WTC11 (cell line): ENCODE data around the gene EPB41. TPM values are rescaled to one million over a fixed set of nuclear protein-coding genes. Genes with fewer than 3 reads are reported as not detected.
A peak's percentile ranks its signal among the peaks of the same experiment; 100 is the strongest.

Experiments used
- ATAC-seq: fragments of 200-7000 bp; cut with Tn5 transposase; 2 replicates; pipeline ENCODE4 v1.10.0; 2021; ENCODE audit warnings: mild to moderate bottlenecking, moderate library complexity
- CTCF ChIA-PET: fragments of 300-600 bp; sonication (Branson Sonifier 250); formaldehyde crosslinking; loops from one replicate; lab custom pipeline; 2021; ENCODE audit warnings: antibody characterized with exemption; lab: Charles Lee
- POLR2A ChIA-PET: fragments of 350-600 bp; sonication (Branson Sonifier 250); formaldehyde crosslinking; loops from one replicate; lab custom pipeline; 2021; ENCODE audit warnings: antibody characterized with exemption; lab: Charles Lee
- DNase-seq: peaks from one replicate; pipeline ENCODE4 v3.0.0; 2021; ENCODE audit warnings: low spot score
- H3K27ac Mint-ChIP-seq: 2 replicates; pipeline ENCODE4 v1.8.0; 2021; ENCODE audit warnings: mixed read lengths
- H3K27me3 Mint-ChIP-seq: 2 replicates; pipeline ENCODE4 v1.8.0; 2021; ENCODE audit warnings: low read depth, mild to moderate bottlenecking, moderate library complexity, mixed read lengths
- H3K36me3 Mint-ChIP-seq: 2 replicates; pipeline ENCODE4 v1.8.0; 2021; ENCODE audit warnings: mixed read lengths
- H3K4me1 Mint-ChIP-seq: 2 replicates; pipeline ENCODE4 v1.8.0; 2022; ENCODE audit warnings: mixed read lengths
- H3K4me3 Mint-ChIP-seq: 2 replicates; pipeline ENCODE4 v1.8.0; 2021; ENCODE audit warnings: mild to moderate bottlenecking, moderate library complexity, mixed read lengths
- H3K9me3 Mint-ChIP-seq: 2 replicates; pipeline ENCODE4 v1.8.0; 2021; ENCODE audit warnings: mixed read lengths
- EMX1 ChIP-seq: fragments of 250-450 bp; sonication (Bioruptor Pico); IDR thresholded peaks from 2 replicates; pipeline ENCODE4 v1.8.0; 2021; ENCODE audit warnings: mild to moderate bottlenecking
- IRF2 ChIP-seq: sonication (generic); formaldehyde crosslinking; IDR thresholded peaks from 2 replicates; pipeline ENCODE4 v1.8.0; 2022; ENCODE audit warnings: low read depth, missing genetic modification reagents, borderline replicate concordance
- PRRX2 ChIP-seq: fragments of 250-450 bp; sonication (Bioruptor Pico); IDR thresholded peaks from 2 replicates; pipeline ENCODE4 v1.8.0; 2021; ENCODE audit warnings: mild to moderate bottlenecking
- SP1 ChIP-seq: sonication (generic); formaldehyde crosslinking; conservative IDR thresholded peaks from 2 replicates; pipeline ENCODE4 v1.8.1; 2022; ENCODE audit warnings: missing genetic modification reagents
- USF2 ChIP-seq: sonication (generic); formaldehyde crosslinking; IDR thresholded peaks from 2 replicates; pipeline ENCODE4 v1.8.1; 2023; ENCODE audit warnings: mild to moderate bottlenecking, missing genetic modification reagents, moderate library complexity
- ZNF532 ChIP-seq: fragments of 250-450 bp; sonication (Bioruptor Pico); IDR thresholded peaks from 2 replicates; pipeline ENCODE4 v1.9.0; 2021; ENCODE audit warnings: mild to moderate bottlenecking, borderline replicate concordance
- total RNA-seq: library from RNA; stranded (reverse); gene quantifications from 3 replicates; pipeline ENCODE4 v1.2.3, GENCODE V29; 2021
- TF ChIP-seq, protein P1 (sequence below): sonication (generic); formaldehyde crosslinking; IDR thresholded peaks from 2 replicates; pipeline ENCODE4 v1.8.0; 2022; ENCODE audit warnings: mild to moderate bottlenecking, missing genetic modification reagents
- TF ChIP-seq, protein P2 (sequence below): fragments of 250-450 bp; sonication (Bioruptor Pico); IDR thresholded peaks from 2 replicates; pipeline ENCODE4 v1.9.0; 2021; ENCODE audit warnings: moderate library complexity, mild to moderate bottlenecking, inconsistent platforms, borderline replicate concordance
- TF ChIP-seq, protein P3 (sequence below): sonication (generic); formaldehyde crosslinking; IDR thresholded peaks from 2 replicates; pipeline ENCODE4 v1.8.1; 2022; ENCODE audit warnings: low read depth, mild to moderate bottlenecking, moderate library complexity, missing genetic modification reagents, borderline replicate concordance

Gene EPB41
- total RNA-seq, 1 experiment from 2014 or later: 85.0 TPM

DNA sequence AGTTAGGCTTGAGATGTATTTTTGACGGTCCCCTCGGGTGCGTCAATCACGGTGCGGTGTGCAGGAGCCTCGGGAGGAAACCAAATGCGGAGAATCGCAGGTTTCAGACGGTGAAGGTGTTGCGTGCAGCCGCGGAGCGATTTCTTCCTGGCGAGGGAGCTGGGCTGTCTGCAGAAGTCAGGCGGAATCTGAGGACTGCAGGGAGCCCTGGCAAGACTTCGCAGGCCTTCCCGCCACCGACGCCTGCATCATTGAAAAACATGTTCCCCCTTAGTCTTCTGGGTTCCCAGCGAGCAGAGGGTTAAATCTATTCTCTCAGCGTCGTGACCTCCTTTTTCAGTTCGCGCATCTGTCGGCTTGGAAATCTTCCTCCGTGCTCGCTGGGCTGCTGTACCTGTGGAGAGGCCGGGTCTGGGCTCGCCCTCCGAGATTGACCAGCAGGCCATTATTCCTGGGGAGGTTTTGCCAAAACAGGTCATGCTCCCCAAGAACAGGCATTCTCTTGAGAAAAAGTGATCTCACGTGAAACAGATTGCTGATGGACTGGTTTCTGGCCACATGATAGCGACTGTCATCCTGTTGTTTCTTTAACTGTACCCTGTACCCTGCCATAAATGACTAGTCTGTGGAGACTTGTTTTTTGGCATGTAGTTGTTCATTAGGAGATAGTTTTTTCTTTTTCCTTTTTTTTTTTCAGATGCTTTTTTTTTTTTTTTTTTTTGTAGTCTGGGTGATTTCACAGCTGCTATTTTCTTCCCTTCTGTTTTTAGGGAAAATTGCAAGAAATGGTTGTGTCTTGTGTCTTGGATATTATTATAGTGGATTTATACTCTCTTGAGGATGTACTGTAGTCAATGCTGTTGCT is 894 bp downstream of the EPB41 start:
- ATAC-seq: peak; percentile 5
- peak overlapping the region; percentile 97 for H3K4me3 Mint-ChIP-seq
- CTCF ChIA-PET: interaction anchor here (0.6 to 2.4 kb wide), 8 partner anchors 22 to 209 kb away, joined by 3 to 23 read pairs (median 5); partner anchors contain the start of gene TMEM200B

GRCh38 chr1:28917757-28918118 is 3.4 kb downstream of the EPB41 start:
- H3K9me3 Mint-ChIP-seq: no peaks in the 10 kb centered on the region
- no peaks in the 10 kb centered on the region for H3K27me3 Mint-ChIP-seq
- no peaks in the 10 kb centered on the region for H3K36me3 Mint-ChIP-seq
- POLR2A ChIA-PET: no interaction called here
- peaks cover 30% of the 10 kb centered on the region for H3K4me1 Mint-ChIP-seq
- H3K4me3 Mint-ChIP-seq: no peak overlapping the region
- TF ChIP-seq PRRX2 (CRISPR knock-in tag): no peak
- CTCF ChIA-PET: interaction anchor here (1.0 to 1.3 kb wide), 4 partner anchors 24 to 66 kb away, joined by 3 to 4 read pairs (median 3); no protein-coding TSS in a partner anchor
- no peak for ATAC-seq
- H3K27ac Mint-ChIP-seq: no peak overlapping the region
- DNase-seq: no peak

More for the DNA sequence above, 894 bp downstream of the EPB41 start:
- no peak for TF ChIP-seq EMX1 (CRISPR knock-in tag)
- TF ChIP-seq SP1 (CRISPR knock-in tag): no peak
- TF ChIP-seq, protein P1, sequence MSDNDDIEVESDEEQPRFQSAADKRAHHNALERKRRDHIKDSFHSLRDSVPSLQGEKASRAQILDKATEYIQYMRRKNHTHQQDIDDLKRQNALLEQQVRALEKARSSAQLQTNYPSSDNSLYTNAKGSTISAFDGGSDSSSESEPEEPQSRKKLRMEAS (CRISPR knock-in tag): peak; percentile 49
- TF ChIP-seq, all 79 proteins: peak for 1
- POLR2A ChIA-PET: interaction anchor here (0.6 to 1.9 kb wide), 7 partner anchors 12 to 207 kb away, joined by 3 to 7 read pairs (median 5); partner anchors contain the start of gene YTHDF2
- H3K4me1 Mint-ChIP-seq: peaks cover 30% of the 10 kb centered on the region
- H3K27me3 Mint-ChIP-seq: no peaks in the 10 kb centered on the region
- H3K27ac Mint-ChIP-seq: peak overlapping the region; percentile 97
- DNase-seq: peak; percentile 51
- no peaks in the 10 kb centered on the region for H3K36me3 Mint-ChIP-seq
- no peaks in the 10 kb centered on the region for H3K9me3 Mint-ChIP-seq

DNA sequence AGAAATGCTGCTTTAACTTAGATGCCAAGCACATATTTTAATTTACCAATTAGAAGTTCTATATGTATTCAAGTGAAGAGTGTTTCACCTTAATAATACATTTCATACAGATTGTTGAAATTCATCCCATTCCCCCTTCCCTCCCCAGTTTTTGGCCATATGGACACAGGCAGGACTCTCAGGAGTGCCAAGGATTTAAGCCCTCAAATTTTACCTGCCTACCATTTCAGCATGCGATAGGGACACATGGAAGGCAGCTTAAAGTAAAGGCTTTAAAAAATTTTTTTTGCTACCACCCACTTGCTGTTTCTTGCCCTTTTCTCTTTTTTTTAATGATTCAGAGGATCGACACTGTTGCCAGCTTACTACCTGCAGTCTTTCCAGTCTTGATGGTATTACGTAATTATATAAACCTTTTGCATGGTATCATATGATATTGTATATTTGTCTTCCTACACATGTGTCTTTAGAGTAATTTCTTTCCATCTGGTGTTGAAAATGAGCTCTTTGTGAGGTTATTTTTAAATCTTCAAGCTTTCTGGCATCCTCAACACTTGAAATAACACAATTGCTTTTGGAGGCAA is 7.0 kb downstream of the EPB41 start:
- ChIA-PET POLR2A (no interaction called here), CTCF (interaction anchor here (0.5 to 1.9 kb wide), 5 partner anchors 37 to 62 kb away, joined by 3 to 6 read pairs (median 4); no protein-coding TSS in a partner anchor)
- H3K36me3 Mint-ChIP-seq: no peaks in the 10 kb centered on the region
- H3K27ac Mint-ChIP-seq: no peak overlapping the region
- DNase-seq (no peak), ATAC-seq (no peak)
- H3K27me3 Mint-ChIP-seq: no peaks in the 10 kb centered on the region
- H3K4me3 Mint-ChIP-seq: no peak overlapping the region
- no peaks in the 10 kb centered on the region for H3K9me3 Mint-ChIP-seq
- peaks cover 16% of the 10 kb centered on the region for H3K4me1 Mint-ChIP-seq
- TF ChIP-seq, protein P2, sequence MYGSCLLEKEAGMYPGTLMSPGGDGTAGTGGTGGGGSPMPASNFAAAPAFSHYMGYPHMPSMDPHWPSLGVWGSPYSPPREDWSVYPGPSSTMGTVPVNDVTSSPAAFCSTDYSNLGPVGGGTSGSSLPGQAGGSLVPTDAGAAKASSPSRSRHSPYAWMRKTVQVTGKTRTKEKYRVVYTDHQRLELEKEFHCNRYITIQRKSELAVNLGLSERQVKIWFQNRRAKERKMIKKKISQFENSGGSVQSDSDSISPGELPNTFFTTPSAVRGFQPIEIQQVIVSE (CRISPR knock-in tag): no peak
- TF ChIP-seq PRRX2 (CRISPR knock-in tag) (no peak), IRF2 (no peak), EMX1 (CRISPR knock-in tag) (no peak), ZNF532 (CRISPR knock-in tag) (no peak), USF2 (CRISPR knock-in tag) (no peak)
- TF ChIP-seq, protein P3, sequence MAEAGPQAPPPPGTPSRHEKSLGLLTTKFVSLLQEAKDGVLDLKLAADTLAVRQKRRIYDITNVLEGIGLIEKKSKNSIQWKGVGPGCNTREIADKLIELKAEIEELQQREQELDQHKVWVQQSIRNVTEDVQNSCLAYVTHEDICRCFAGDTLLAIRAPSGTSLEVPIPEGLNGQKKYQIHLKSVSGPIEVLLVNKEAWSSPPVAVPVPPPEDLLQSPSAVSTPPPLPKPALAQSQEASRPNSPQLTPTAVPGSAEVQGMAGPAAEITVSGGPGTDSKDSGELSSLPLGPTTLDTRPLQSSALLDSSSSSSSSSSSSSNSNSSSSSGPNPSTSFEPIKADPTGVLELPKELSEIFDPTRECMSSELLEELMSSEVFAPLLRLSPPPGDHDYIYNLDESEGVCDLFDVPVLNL: no peak
- TF ChIP-seq, protein P1 (CRISPR knock-in tag): no peak
